Stomach (tissue), 9 donors: ENCODE data around the gene PPAN. TPM values are rescaled to one million over a fixed set of nuclear protein-coding genes. Genes with fewer than 3 reads are reported as not detected.

Source experiments
- DNase-seq, 2 donors: peaks; one replicate each; pipeline versions ENCODE4 v3.0.0 to v3.0.0-alpha.2; 2013 to 2019
- H3K27ac ChIP-seq, 5 donors: fragments of 200-600 bp in 4 of 5; sonication (generic) in 4 of 5; one replicate each; pipeline ENCODE4 v1.5.1; 2013 to 2019; ENCODE audit warnings: mild to moderate bottlenecking in 1 of 5, moderate library complexity in 1 of 5
- H3K27me3 ChIP-seq, 3 donors: fragments of 200-600 bp; sonication (generic); one replicate each; pipeline ENCODE4 v1.5.1; 2017 to 2019; ENCODE audit warnings: mixed run types in 1 of 3
- H3K36me3 ChIP-seq, 4 donors: fragments of 200-600 bp; sonication (generic); 1 replicate in 3 of 4; 2 replicates in 1 of 4; pipeline ENCODE4 v1.5.1; 2016 to 2019
- H3K4me1 ChIP-seq, 4 donors: fragments of 200-600 bp; sonication (generic); one replicate each; pipeline ENCODE4 v1.5.1; 2016 to 2019
- H3K4me3 ChIP-seq, 4 donors: fragments of 200-600 bp; sonication (generic) in 3 of 4; one replicate each; pipeline ENCODE4 v1.5.1; 2016 to 2019; ENCODE audit warnings: mild to moderate bottlenecking in 1 of 4
- H3K9me3 ChIP-seq, 4 donors: fragments of 200-600 bp; sonication (generic); one replicate each; pipeline ENCODE4 v1.5.1; 2016 to 2019
- CTCF ChIP-seq, 7 experiments: fragments of 450-650 bp in 4 of 7; fragments of 200-600 bp in 3 of 7; sonication (generic) in 3 of 7; IDR thresholded peaks; one replicate each; pipeline ENCODE4 v1.5.1; 2016 to 2019; ENCODE audit warnings: antibody characterized with exemption in 7 of 7, control low read depth in 2 of 7, mild to moderate bottlenecking in 1 of 7
- EP300 ChIP-seq: sonication (generic); formaldehyde crosslinking; IDR thresholded peaks from one replicate; pipeline ENCODE4 v1.6.1; 2017; ENCODE audit warnings: antibody characterized with exemption
- POLR2A ChIP-seq, 4 donors: fragments of 450-650 bp; IDR thresholded peaks; one replicate each; pipeline ENCODE4 v1.6.1; 2016; ENCODE audit warnings: antibody characterized with exemption in 4 of 4, control low read depth in 2 of 4, mild to moderate bottlenecking in 1 of 4, moderate library complexity in 1 of 4
- POLR2AphosphoS5 ChIP-seq, 3 donors: sonication (generic); formaldehyde crosslinking; IDR thresholded peaks; one replicate each; pipeline ENCODE4 v1.6.1; 2016; ENCODE audit warnings: antibody characterized with exemption in 3 of 3
- WGBS, 5 donors: extraction: QIAGEN DNeasy Blood & Tissue Kit in 3 of 5; methylation state at CpG; one replicate each; pipeline versions ENCODE4 v1.1.5 to v1.1.7; 2013 to 2018; 5-methylcytosine and 5-hydroxymethylcytosine counted together
- intact Hi-C: fragments of 100-400 bp; cut with DNase I; formaldehyde crosslinking; loops from one replicate; pipeline ENCODE4 v1.15.1; 2023; ENCODE audit warnings: low total_unique reads
- polyA plus RNA-seq, 3 donors: library from polyadenylated mRNA; stranded (reverse); fragments of 200-250 nt; gene quantifications; one replicate each; pipeline ENCODE4 v1.2.3, GENCODE V29; 2013
- total RNA-seq, 5 donors: library from RNA; depleted of rRNA; stranded (reverse); fragments of >200 nt; gene quantifications; one replicate each; pipeline versions ENCODE4 v1.1.0 to v1.2.3, GENCODE V29; 2014 to 2016
- donor health status: healthy with polysubstance abuse.
- donor health status: Bipolar disorder and iron deficiency.
- donor health status: healthy.

The PPAN gene
- total and polyA plus RNA-seq, 8 donors, result 1.2 to 52.3 (median 34.7) TPM

- TF ChIP-seq POLR2AphosphoS5 (IDR thresholded peaks at IDR 0.05) (no peak), EP300 (no peak), CTCF (IDR thresholded peaks at IDR 0.05) (no peak), POLR2A (IDR thresholded peaks at IDR 0.05) (no peak)
- WGBS, 5 donors, result 64 to 71% (median 68%) methylated on average over 8 of the region's 8 CpGs
- no peaks in the 10 kb centered on the region for H3K4me1 ChIP-seq
- intact Hi-C loops, result no loop called here
- H3K4me3 ChIP-seq, result no peak overlapping the region
- peaks cover 0 to 15% (median 0%) of the 10 kb centered on the region in 3 donors for H3K27me3 ChIP-seq
- DNase-seq, result no peak
- H3K36me3 ChIP-seq, result no peaks in the 10 kb centered on the region
- no peak overlapping the region for H3K27ac ChIP-seq
- peaks cover 0 to 11% (median 7%) of the 10 kb centered on the region in 4 donors for H3K9me3 ChIP-seq
Observed at GRCh38 chr19:10078329-10078728, 27.8 kb upstream of the PPAN start.

GRCh38 chr19:10079031-10079453, 27.1 kb upstream of the PPAN start:
- H3K4me1 ChIP-seq, result no peaks in the 10 kb centered on the region
- no peak overlapping the region for H3K4me3 ChIP-seq
- TF ChIP-seq POLR2A (IDR thresholded peaks at IDR 0.05) (no peak), POLR2AphosphoS5 (IDR thresholded peaks at IDR 0.05) (no peak), EP300 (no peak), CTCF (IDR thresholded peaks at IDR 0.05) (no peak)
- peaks cover 0 to 15% (median 0%) of the 10 kb centered on the region in 3 donors for H3K27me3 ChIP-seq
- DNase-seq, result no peak
- H3K27ac ChIP-seq, result no peak overlapping the region
- intact Hi-C loops, result no loop called here
- H3K36me3 ChIP-seq, result no peaks in the 10 kb centered on the region
- peaks cover 0 to 4% (median 2%) of the 10 kb centered on the region in 4 donors for H3K9me3 ChIP-seq
- WGBS, 5 donors, result 32 to 48% (median 42%) methylated on average over 4 to 7 of the region's 7 CpGs

- TF ChIP-seq POLR2AphosphoS5 (IDR thresholded peaks at IDR 0.05), result no peak
- no peak for TF ChIP-seq POLR2A (IDR thresholded peaks at IDR 0.05)
- Histone ChIP-seq H3K27me3 (peaks cover 0 to 8% (median 0%) of the 10 kb centered on the region in 3 donors), H3K4me3 (no peak overlapping the region), H3K27ac (no peak overlapping the region), H3K9me3 (no peaks in the 10 kb centered on the region), H3K4me1 (peaks cover 0 to 18% (median 16%) of the 10 kb centered on the region in 4 donors), H3K36me3 (peaks cover 0 to 4% (median under 1%) of the 10 kb centered on the region in 4 donors)
- no peak for DNase-seq
- WGBS, 5 donors, result 72 to 83% (median 72%) methylated on average over 9 of the region's 9 CpGs
- intact Hi-C loops, result no loop called here
Observed at GRCh38 chr19:10083911-10084310, 22.3 kb upstream of the PPAN start.

- no peak for DNase-seq
- TF ChIP-seq POLR2A (IDR thresholded peaks at IDR 0.05), result no peak
- TF ChIP-seq POLR2AphosphoS5 (IDR thresholded peaks at IDR 0.05), result no peak
- no peak for TF ChIP-seq EP300
- TF ChIP-seq CTCF (IDR thresholded peaks at IDR 0.05), result no peak
- Histone ChIP-seq H3K27ac (no peak overlapping the region), H3K27me3 (no peaks in the 10 kb centered on the region), H3K4me3 (no peak overlapping the region), H3K9me3 (no peaks in the 10 kb centered on the region), H3K36me3 (peaks cover 5 to 13% (median 10%) of the 10 kb centered on the region in 4 donors), H3K4me1 (peaks cover 0 to 18% (median 16%) of the 10 kb centered on the region in 4 donors)
- intact Hi-C loops, result no loop called here
- WGBS, 5 donors, result 60 to 74% (median 71%) methylated on average over 3 of the region's 3 CpGs
Observed at GRCh38 chr19:10084803-10085202, 21.4 kb upstream of the PPAN start.
